Ovary (tissue), 9 donors: ENCODE data around the gene NOL9. TPM values are rescaled to one million over a fixed set of nuclear protein-coding genes. Genes with fewer than 3 reads are reported as not detected.
"Not testable (repeated sequence)": the region's sequence is repeated elsewhere in the genome, so short reads cannot be mapped to it uniquely, and the experiment has no call there.

Experiments used
- DNase-seq, 5 donors: peaks; one replicate each; pipeline ENCODE4 v3.0.0-alpha.2; 2019 to 2020
- H3K27ac ChIP-seq, 2 donors: fragments of 200-600 bp; one replicate each; pipeline versions ENCODE4 v1.5.1 to v1.8.0; 2019 to 2022
- H3K27me3 ChIP-seq: fragments of 200-600 bp; one replicate; pipeline ENCODE4 v1.8.0; 2022
- H3K36me3 ChIP-seq: fragments of 200-600 bp; sonication (generic); one replicate; pipeline ENCODE4 v1.5.1; 2019
- H3K4me1 ChIP-seq: one replicate; pipeline ENCODE4 v1.8.1; 2013; ENCODE audit warnings: mild to moderate bottlenecking, moderate library complexity; ENCODE audit not compliant: insufficient read depth
- H3K4me3 ChIP-seq: fragments of 200-600 bp; sonication (generic); one replicate; pipeline ENCODE4 v1.5.1; 2017
- H3K9me3 ChIP-seq, 2 donors: fragments of 200-600 bp in 1 of 2; sonication (generic) in 1 of 2; one replicate each; pipeline versions ENCODE4 v1.5.1 to v1.8.1; 2013 to 2019; ENCODE audit warnings: mild to moderate bottlenecking in 1 of 2, moderate library complexity in 1 of 2
- CTCF ChIP-seq, 3 donors: fragments of 450-650 bp in 2 of 3; fragments of 200-600 bp in 1 of 3; IDR thresholded peaks; one replicate each; pipeline versions ENCODE4 v1.5.1 to v1.8.0; 2016 to 2022; ENCODE audit warnings: antibody characterized with exemption in 3 of 3, mild to moderate bottlenecking in 1 of 3
- EP300 ChIP-seq: sonication (generic); formaldehyde crosslinking; IDR thresholded peaks from one replicate; pipeline ENCODE4 v1.6.1; 2017; ENCODE audit warnings: antibody characterized with exemption
- POLR2A ChIP-seq: fragments of 450-650 bp; IDR thresholded peaks from one replicate; pipeline ENCODE4 v1.6.1; 2017; ENCODE audit warnings: antibody characterized with exemption, mild to moderate bottlenecking, moderate library complexity
- WGBS, 3 donors: extraction: QIAGEN DNeasy Blood & Tissue Kit in 1 of 3; methylation state at CpG; one replicate each; pipeline versions ENCODE4 v1.1.5 to v1.1.7; 2013 to 2017; 5-methylcytosine and 5-hydroxymethylcytosine counted together
- intact Hi-C, 4 donors: fragments of 100-400 bp; cut with DNase I; formaldehyde crosslinking; loops; one replicate each; pipeline versions ENCODE4 v1.11.0 to v1.15.1; 2022 to 2023
- polyA plus RNA-seq, 2 donors: library from polyadenylated mRNA; stranded (reverse); fragments of 200-250 nt in 1 of 2; fragments of 350-450 nt in 1 of 2; fragmentation: Illumina TruSeq in 1 of 2; extraction: RNeasy Lipid Tissue Mini Kit (QIAGEN cat#74804) in 1 of 2; gene quantifications; one replicate each; pipeline ENCODE4 v1.2.3, GENCODE V29; 2013 to 2014
- total RNA-seq, 7 donors: library from RNA; depleted of rRNA in 2 of 7; stranded (reverse); fragments of >200 nt in 2 of 7; fragmentation: NEBNext Ultra II Directional in 3 of 7; extraction: Animal tissue kit (Norgen Biotek cat#: 25700) in 3 of 7; gene quantifications; one replicate each; pipeline versions ENCODE4 v1.1.0 to v1.2.4, GENCODE V29; 2016 to 2023
- donor health status: DM: no; HTN: no; CAD: no; lungs with moderate emphysema.
- donor health status: DM: no; HTN: no; CAD: no.
- donor health status: Bipolar disorder and iron deficiency.
- donor health status: DM: yes; HTN: yes; CAD: no.
- donor health status: DM: no; HTN: no; CAD: no.
- donor health status: DM: yes; HTN: yes; CAD: no.

The NOL9 gene
- total and polyA plus RNA-seq, 9 donors: 7.2 to 38.9 (median 25.8) TPM

GRCh38 chr1:6495540-6496364 is 58.6 kb downstream of the NOL9 start:
- H3K36me3 ChIP-seq: no peaks in the 10 kb centered on the region
- H3K27ac ChIP-seq: no peak overlapping the region
- no peaks in the 10 kb centered on the region for H3K9me3 ChIP-seq
- H3K27me3 ChIP-seq: no peaks in the 10 kb centered on the region
- DNase-seq: peak in 1 of 5 donors; percentile 24
- intact Hi-C loops: loop anchor here in 1 of 4 donors (10.0 kb wide), 1 partner anchor 59 kb away; the partner anchor contains the start of genes NOL9 and TAS1R1
- WGBS, 3 donors: 87 to 90% (median 89%) methylated on average over 14 of the region's 14 CpGs
- TF ChIP-seq EP300 (no peak), CTCF (IDR thresholded peaks at IDR 0.05) (no peak), POLR2A (no peak)
- H3K4me3 ChIP-seq: no peak overlapping the region
- H3K4me1 ChIP-seq: no peaks in the 10 kb centered on the region

- H3K27ac ChIP-seq: no peak overlapping the region
- no peaks in the 10 kb centered on the region for H3K27me3 ChIP-seq
- H3K9me3 ChIP-seq: no peaks in the 10 kb centered on the region
- TF ChIP-seq EP300 (no peak), CTCF (IDR thresholded peaks at IDR 0.05) (no peak), POLR2A (no peak)
- intact Hi-C loops: loop anchor here in 1 of 4 donors (10.0 kb wide), 1 partner anchor 60 kb away; the partner anchor contains the start of genes NOL9 and TAS1R1
- H3K36me3 ChIP-seq: no peaks in the 10 kb centered on the region
- no peak overlapping the region for H3K4me3 ChIP-seq
- WGBS, 3 donors: 68 to 80% (median 75%) methylated on average over 13 of the region's 13 CpGs
- DNase-seq: peak in 1 of 5 donors; percentile 31
- H3K4me1 ChIP-seq: peaks cover 3% of the 10 kb centered on the region
These were observed 59.3 kb downstream of the NOL9 start for GRCh38 chr1:6495041-6495441.

DNA sequence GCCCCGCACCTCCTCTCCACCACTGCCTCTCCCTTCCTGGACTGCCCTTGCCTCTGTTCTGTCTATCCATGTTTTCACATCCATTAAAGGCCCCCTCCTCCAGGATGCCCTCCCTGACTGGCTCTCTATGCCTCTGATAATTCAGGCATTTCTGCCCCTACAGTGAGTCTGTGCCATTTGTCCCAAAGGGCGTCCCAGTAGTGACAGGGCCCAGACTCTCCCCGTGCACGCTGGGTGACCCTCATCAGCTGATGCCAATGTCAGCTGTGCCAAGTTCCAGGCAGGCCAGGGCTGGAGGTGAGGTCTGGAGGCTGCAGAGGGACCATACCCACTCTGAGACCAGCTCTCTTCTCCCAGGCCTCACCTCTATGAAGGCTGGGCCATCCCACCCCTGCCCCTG is 59.7 kb downstream of the NOL9 start:
- H3K9me3 ChIP-seq: no peaks in the 10 kb centered on the region
- H3K27me3 ChIP-seq: no peaks in the 10 kb centered on the region
- H3K4me3 ChIP-seq: no peak overlapping the region
- no peak overlapping the region for H3K27ac ChIP-seq
- peaks cover 3% of the 10 kb centered on the region for H3K4me1 ChIP-seq
- 91 to 96% (median 92%) methylated on average over 4 of the region's 4 CpGs for WGBS, 3 donors
- intact Hi-C loops: loop anchor here in 1 of 4 donors (10.0 kb wide), 1 partner anchor 60 kb away; the partner anchor contains the start of genes NOL9 and TAS1R1
- H3K36me3 ChIP-seq: no peaks in the 10 kb centered on the region
- DNase-seq: no peak
- TF ChIP-seq POLR2A: no peak

DNA sequence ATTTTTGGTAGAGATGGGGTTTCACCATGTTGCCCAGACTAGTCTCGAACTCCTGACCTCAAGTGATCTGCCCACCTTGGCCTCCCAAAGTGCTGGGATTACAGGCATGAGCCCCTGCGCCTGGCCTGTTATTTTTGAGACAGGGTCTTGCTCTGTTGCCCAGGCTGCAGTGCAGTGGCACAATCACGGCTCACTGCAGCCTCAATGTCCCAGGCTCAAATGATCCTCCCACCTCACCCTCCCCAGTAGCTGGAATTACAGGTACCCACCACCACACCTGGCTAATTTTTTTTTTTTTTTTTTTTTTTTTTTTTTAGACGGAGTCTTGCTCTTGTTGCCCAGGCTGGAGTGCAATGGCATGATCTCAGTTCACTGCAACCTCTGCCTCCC is 60.5 kb downstream of the NOL9 start:
- H3K4me1 ChIP-seq, H3K27me3 ChIP-seq, H3K9me3 ChIP-seq, H3K4me3 ChIP-seq, H3K27ac ChIP-seq, H3K36me3 ChIP-seq, DNase-seq: not testable (repeated sequence)
- intact Hi-C loops: loop anchor here in 1 of 4 donors (10.0 kb wide), 1 partner anchor 61 kb away; the partner anchor contains the start of genes NOL9 and TAS1R1
- 89 to 96% (median 90%) methylated on average over 3 to 4 of the region's 4 CpGs for WGBS, 3 donors

DNA sequence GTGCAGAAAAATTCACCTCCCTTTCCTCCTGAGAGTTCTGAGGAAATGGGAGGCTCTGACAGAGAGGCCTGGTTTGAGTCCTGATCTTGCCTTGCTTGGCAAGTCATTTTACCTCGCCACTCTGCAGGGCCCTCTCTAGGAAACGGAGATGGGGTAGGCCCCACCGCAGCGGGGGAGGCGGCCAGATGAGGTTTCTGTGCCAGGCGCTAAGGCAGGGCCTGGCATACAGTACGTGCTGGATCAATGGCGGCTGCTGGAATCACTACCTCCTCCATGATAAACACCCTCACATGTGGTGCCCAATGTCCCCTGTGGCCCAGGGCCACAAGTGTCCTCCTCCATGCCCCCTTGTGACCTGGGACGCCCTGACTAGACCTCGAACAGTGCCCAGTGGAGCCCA is 62.3 kb downstream of the NOL9 start:
- TF ChIP-seq EP300 (no peak), CTCF (IDR thresholded peaks at IDR 0.05) (no peak), POLR2A (no peak)
- Histone ChIP-seq H3K27me3 (no peaks in the 10 kb centered on the region), H3K4me3 (no peak overlapping the region), H3K4me1 (peaks cover 3% of the 10 kb centered on the region), H3K36me3 (no peaks in the 10 kb centered on the region), H3K27ac (no peak overlapping the region), H3K9me3 (no peaks in the 10 kb centered on the region)
- DNase-seq: peak in 1 of 5 donors; percentile 32
- intact Hi-C loops: loop anchor here in 1 of 4 donors (10.0 kb wide), 1 partner anchor 63 kb away; the partner anchor contains the start of genes NOL9 and TAS1R1
- 66 to 71% (median 71%) methylated on average over 10 of the region's 10 CpGs for WGBS, 3 donors
